ENCODE data around the gene SLC36A2. TPM values are rescaled to one million over a fixed set of nuclear protein-coding genes. Genes with fewer than 3 reads are reported as not detected.
A peak's percentile ranks its signal among the peaks of the same experiment; 100 is the strongest.

SLC36A2 gene
- total RNA-seq, 1 experiment from 2014 or later: not detected

DNA sequence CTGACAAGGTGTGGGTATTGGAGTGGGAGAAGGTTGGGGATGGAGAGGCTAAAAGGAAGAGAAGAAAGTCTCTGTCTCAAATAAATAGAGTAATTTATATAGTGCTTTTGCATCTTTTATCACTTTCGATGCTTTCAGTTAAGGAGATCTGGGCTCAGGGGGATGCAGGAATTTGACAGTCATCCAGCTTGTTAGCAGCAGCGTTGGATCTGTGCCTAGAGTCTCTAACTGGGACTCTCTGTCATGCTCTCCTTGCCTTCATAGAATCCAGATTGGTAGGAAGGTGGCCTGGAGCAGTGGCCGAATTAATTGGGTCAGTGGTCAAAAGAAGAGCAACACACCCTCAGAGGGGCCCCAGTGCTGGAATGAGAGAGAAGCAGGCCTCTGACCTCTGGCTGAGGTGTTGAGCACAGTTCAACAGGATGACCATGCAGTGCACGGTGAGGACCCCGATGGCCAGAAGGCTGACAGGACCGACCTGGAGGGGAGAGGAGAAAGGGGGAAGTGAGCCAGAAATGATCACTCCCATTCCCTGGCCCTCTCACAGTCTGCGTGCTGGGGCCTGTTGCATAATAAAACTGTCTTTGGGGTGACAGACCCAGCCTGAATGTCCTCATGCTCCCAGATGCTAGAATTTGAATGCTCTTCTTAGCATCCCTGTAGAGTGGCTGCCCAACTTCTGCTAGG, 51.4 kb downstream of the SLC36A2 start:
- Mint-ChIP-seq H3K27me3 (ENCODE audit: insufficient read depth, unreplicated experiment) (peaks cover 14% of the 10 kb centered on the region), H3K27ac (ENCODE audit: low read depth, unreplicated experiment) (no peak overlapping the region), H3K36me3 (ENCODE audit: insufficient read depth, unreplicated experiment) (no peaks in the 10 kb centered on the region), H3K4me3 (ENCODE audit: unreplicated experiment) (no peak overlapping the region), H3K9me3 (ENCODE audit: unreplicated experiment) (no peaks in the 10 kb centered on the region), H3K4me1 (ENCODE audit: insufficient read depth, unreplicated experiment) (peaks cover 23% of the 10 kb centered on the region)
- no peak for TF ChIP-seq CTCF (IDR thresholded peaks at IDR 0.05; ENCODE audit: unreplicated experiment)
- intact Hi-C loops (cut with micrococcal nuclease): loop anchor here (5.0 kb wide), 1 partner anchor 44 kb away; the partner anchor contains the start of gene GM2A
- ChIA-PET CTCF (interaction anchor here (1.5 to 2.9 kb wide), 4 partner anchors 8 to 170 kb away, joined by 4 to 14 read pairs (median 12); no protein-coding TSS in a partner anchor), POLR2A (interaction anchor here (3.4 kb wide), 1 partner anchor 43 kb away, joined by 13 read pairs; the partner anchor contains the start of gene GM2A)
- no TSS peak for BruUV-seq (replicated peaks)
- peak; percentile 22 for DNase-seq (ENCODE audit: unreplicated experiment)

GRCh38 chr5:151295138-151295537, 52.2 kb downstream of the SLC36A2 start:
- BruUV-seq (replicated peaks): no TSS peak
- Mint-ChIP-seq H3K4me3 (ENCODE audit: unreplicated experiment) (no peak overlapping the region), H3K9me3 (ENCODE audit: unreplicated experiment) (no peaks in the 10 kb centered on the region), H3K27me3 (ENCODE audit: insufficient read depth, unreplicated experiment) (peaks cover 7% of the 10 kb centered on the region), H3K36me3 (ENCODE audit: insufficient read depth, unreplicated experiment) (no peaks in the 10 kb centered on the region), H3K27ac (ENCODE audit: low read depth, unreplicated experiment) (no peak overlapping the region), H3K4me1 (ENCODE audit: insufficient read depth, unreplicated experiment) (peaks cover 23% of the 10 kb centered on the region)
- DNase-seq (ENCODE audit: unreplicated experiment): peak; percentile 77
- intact Hi-C loops (cut with micrococcal nuclease): loop anchor here (5.0 kb wide), 1 partner anchor 43 kb away; the partner anchor contains the start of gene GM2A
- TF ChIP-seq CTCF (IDR thresholded peaks at IDR 0.05; ENCODE audit: unreplicated experiment): no peak
- ChIA-PET POLR2A (interaction anchor here (3.4 kb wide), 1 partner anchor 42 kb away, joined by 13 read pairs; the partner anchor contains the start of gene GM2A), CTCF (interaction anchor here (0.6 to 2.9 kb wide), 2 partner anchors 21 to 165 kb away, joined by 3 to 14 read pairs; no protein-coding TSS in a partner anchor)

- Mint-ChIP-seq H3K4me3 (ENCODE audit: unreplicated experiment) (no peak overlapping the region), H3K36me3 (ENCODE audit: insufficient read depth, unreplicated experiment) (no peaks in the 10 kb centered on the region), H3K9me3 (ENCODE audit: unreplicated experiment) (no peaks in the 10 kb centered on the region), H3K27me3 (ENCODE audit: insufficient read depth, unreplicated experiment) (no peaks in the 10 kb centered on the region), H3K27ac (ENCODE audit: low read depth, unreplicated experiment) (no peak overlapping the region), H3K4me1 (ENCODE audit: insufficient read depth, unreplicated experiment) (peaks cover 21% of the 10 kb centered on the region)
- no TSS peak for BruUV-seq (replicated peaks)
- CTCF ChIA-PET: interaction anchor here (0.5 kb wide), 1 partner anchor 34 kb away, joined by 3 read pairs; no protein-coding TSS in a partner anchor
- POLR2A ChIA-PET: no interaction called here
- no peak for TF ChIP-seq CTCF (IDR thresholded peaks at IDR 0.05; ENCODE audit: unreplicated experiment)
- no peak for DNase-seq (ENCODE audit: unreplicated experiment)
- intact Hi-C loops (cut with micrococcal nuclease): no loop called here
These were observed 53.7 kb downstream of the SLC36A2 start for GRCh38 chr5:151293624-151294023.

GRCh38 chr5:151288180-151288579, 59.2 kb downstream of the SLC36A2 start:
- intact Hi-C loops (cut with micrococcal nuclease): no loop called here
- BruUV-seq (replicated peaks): no TSS peak
- Mint-ChIP-seq H3K36me3 (ENCODE audit: insufficient read depth, unreplicated experiment) (no peaks in the 10 kb centered on the region), H3K9me3 (ENCODE audit: unreplicated experiment) (no peaks in the 10 kb centered on the region), H3K4me1 (ENCODE audit: insufficient read depth, unreplicated experiment) (peaks cover 6% of the 10 kb centered on the region), H3K27ac (ENCODE audit: low read depth, unreplicated experiment) (no peak overlapping the region), H3K27me3 (ENCODE audit: insufficient read depth, unreplicated experiment) (no peaks in the 10 kb centered on the region), H3K4me3 (ENCODE audit: unreplicated experiment) (no peak overlapping the region)
- CTCF ChIA-PET: interaction anchor here (0.5 to 2.4 kb wide), 7 partner anchors 9 to 605 kb away, joined by 3 to 17 read pairs (median 4); no protein-coding TSS in a partner anchor
- POLR2A ChIA-PET: interaction anchor here (0.6 to 2.9 kb wide), 4 partner anchors 28 to 408 kb away, joined by 3 to 13 read pairs (median 3); partner anchors contain the start of gene GM2A
- peak; percentile 69 for DNase-seq (ENCODE audit: unreplicated experiment)
- TF ChIP-seq CTCF (IDR thresholded peaks at IDR 0.05; ENCODE audit: unreplicated experiment): peak; percentile 5

Measured in MCF 10A (cell line).